Naive thymus-derived CD8-positive, alpha-beta T cell (primary cell): ENCODE results near the gene CCDC137. TPM values are rescaled to one million over a fixed set of nuclear protein-coding genes. Genes with fewer than 3 reads are reported as not detected.

Source experiments
- microRNA-seq: library from miRNA; unstranded; fragments of <30 nt; microRNA quantifications from one replicate; pipeline ENCODE4 v1.2.0, GENCODE V29; 2022; ENCODE audit warnings: borderline microRNAs expressed
- polyA plus RNA-seq, 3 donors: library from polyadenylated mRNA; unstranded; fragments of 300-500 nt; fragmentation: Illumina TruSeq; gene quantifications; one replicate each; pipeline ENCODE4 v1.2.3, GENCODE V29; 2021
- total RNA-seq, 8 experiments: library from RNA in 2 of 8; stranded (reverse) in 2 of 8; gene quantifications; one replicate each; pipeline ENCODE4 v1.2.3 and lab custom pipeline; 2021 to 2026

The CCDC137 gene
- total and polyA plus RNA-seq, 5 experiments from 2014 or later: 11.0 to 30.2 (median 23.5) TPM

Small RNAs within 50 kb of the gene (microRNA-seq; reads per million reads assigned to microRNA genes)
- not detected for gene MIR6786

Other genes with a start within 250 kb of the CCDC137 start
- 1,000 to 10,000 TPM; 1,189 to 1,230 TPM for gene ACTG1, start 153.9 kb upstream of the CCDC137 start, total RNA-seq
- 1,000 to 10,000 TPM; 1,334 to 1,669 (median 1,595) TPM for gene ACTG1, start 153.9 kb upstream of the CCDC137 start, polyA plus RNA-seq
- 1 to 10 TPM in 1 of 2 experiments, under 1 TPM in 1; 0.96 to 2.0 TPM for gene FSCN2, start 138.4 kb upstream of the CCDC137 start, total RNA-seq
- gene FSCN2, start 138.4 kb upstream of the CCDC137 start, polyA plus RNA-seq: not detected
- 10 to 100 TPM; 52.5 to 55.9 TPM for gene FAAP100, start 114.4 kb upstream of the CCDC137 start, total RNA-seq
- gene FAAP100, start 114.4 kb upstream of the CCDC137 start, polyA plus RNA-seq: 10 to 100 TPM in 2 of 3 donors, 1 to 10 TPM in 1; 9.1 to 17.4 (median 11.7) TPM
- gene NPLOC4, start 29.6 kb upstream of the CCDC137 start, total RNA-seq: 100 to 1,000 TPM in 1 of 2 experiments, 10 to 100 TPM in 1; 91.1 to 101 TPM
- 10 to 100 TPM; 46.3 to 57.8 (median 51.2) TPM for gene NPLOC4, start 29.6 kb upstream of the CCDC137 start, polyA plus RNA-seq
- under 1 TPM; 0.80 to 0.86 TPM for gene TSPAN10, start 29.5 kb upstream of the CCDC137 start, total RNA-seq
- 1 to 10 TPM in 2 of 3 donors, under 1 TPM in 1; 0.83 to 4.0 (median 1.6) TPM for gene TSPAN10, start 29.5 kb upstream of the CCDC137 start, polyA plus RNA-seq
- gene PDE6G, start 10.2 kb upstream of the CCDC137 start, total RNA-seq: 1 to 10 TPM; 5.8 to 7.8 TPM
- gene PDE6G, start 10.2 kb upstream of the CCDC137 start, polyA plus RNA-seq: 10 to 100 TPM in 2 of 3 donors, 1 to 10 TPM in 1; 4.6 to 19.6 (median 15.3) TPM
- gene OXLD1, start 132 bp upstream of the CCDC137 start, total RNA-seq: 10 to 100 TPM; 69.4 to 71.7 TPM
- gene OXLD1, start 132 bp upstream of the CCDC137 start, polyA plus RNA-seq: 100 to 1,000 TPM in 1 of 3 donors, 10 to 100 TPM in 2; 67.6 to 110 (median 98.3) TPM
- 10 to 100 TPM; 23.4 to 26.8 TPM for gene ARL16, start 17.1 kb downstream of the CCDC137 start, total RNA-seq
- gene ARL16, start 17.1 kb downstream of the CCDC137 start, polyA plus RNA-seq: 10 to 100 TPM; 26.0 to 39.3 (median 32.9) TPM
- 100 to 1,000 TPM; 151 to 154 TPM for gene HGS, start 17.3 kb downstream of the CCDC137 start, total RNA-seq
- gene HGS, start 17.3 kb downstream of the CCDC137 start, polyA plus RNA-seq: 10 to 100 TPM; 15.4 to 31.1 (median 21.7) TPM
- 10 to 100 TPM; 23.8 to 25.9 TPM for gene MRPL12, start 36.6 kb downstream of the CCDC137 start, total RNA-seq
- 10 to 100 TPM; 48.0 to 60.2 (median 48.0) TPM for gene MRPL12, start 36.6 kb downstream of the CCDC137 start, polyA plus RNA-seq
- gene SLC25A10, start 45.5 kb downstream of the CCDC137 start, total RNA-seq: 1 to 10 TPM; 6.0 to 6.1 TPM
- gene SLC25A10, start 45.5 kb downstream of the CCDC137 start, polyA plus RNA-seq: 1 to 10 TPM; 2.3 to 4.4 (median 2.3) TPM
- not detected for gene GCGR, start 137.4 kb downstream of the CCDC137 start, total RNA-seq
- gene GCGR, start 137.4 kb downstream of the CCDC137 start, polyA plus RNA-seq: not detected
- 10 to 100 TPM; 58.4 to 59.0 TPM for gene MCRIP1, start 166.6 kb downstream of the CCDC137 start, total RNA-seq
- gene MCRIP1, start 166.6 kb downstream of the CCDC137 start, polyA plus RNA-seq: 10 to 100 TPM; 49.5 to 61.8 (median 55.0) TPM
- not detected for gene PPP1R27, start 168.3 kb downstream of the CCDC137 start, total RNA-seq
- under 1 TPM in 1 of 3 donors, not detected in 2; 0.11 TPM for gene PPP1R27, start 168.3 kb downstream of the CCDC137 start, polyA plus RNA-seq
- 100 to 1,000 TPM; 181 to 190 TPM for gene P4HB, start 193.8 kb downstream of the CCDC137 start, total RNA-seq
- 100 to 1,000 TPM; 166 to 191 (median 191) TPM for gene P4HB, start 193.8 kb downstream of the CCDC137 start, polyA plus RNA-seq
- 100 to 1,000 TPM; 317 to 343 TPM for gene ARHGDIA, start 204.6 kb downstream of the CCDC137 start, total RNA-seq
- gene ARHGDIA, start 204.6 kb downstream of the CCDC137 start, polyA plus RNA-seq: 100 to 1,000 TPM in 1 of 3 donors, 10 to 100 TPM in 2; 55.1 to 102 (median 87.2) TPM
- 10 to 100 TPM; 49.9 to 54.4 TPM for gene ALYREF, start 224.8 kb downstream of the CCDC137 start, total RNA-seq
- 10 to 100 TPM; 31.7 to 55.4 (median 50.1) TPM for gene ALYREF, start 224.8 kb downstream of the CCDC137 start, polyA plus RNA-seq
- gene ANAPC11, start 225.0 kb downstream of the CCDC137 start, total RNA-seq: 10 to 100 TPM; 38.7 to 48.1 TPM
- gene ANAPC11, start 225.0 kb downstream of the CCDC137 start, polyA plus RNA-seq: 100 to 1,000 TPM; 273 to 324 (median 275) TPM
- gene NPB, start 235.5 kb downstream of the CCDC137 start, total RNA-seq: 1 to 10 TPM in 1 of 2 experiments, under 1 TPM in 1; 0.69 to 1.0 TPM
- gene NPB, start 235.5 kb downstream of the CCDC137 start, polyA plus RNA-seq: not detected
- gene PCYT2, start 244.7 kb downstream of the CCDC137 start, total RNA-seq: 10 to 100 TPM; 34.9 to 38.5 TPM
- gene PCYT2, start 244.7 kb downstream of the CCDC137 start, polyA plus RNA-seq: 10 to 100 TPM; 22.9 to 24.0 (median 23.7) TPM